ENCODE results near the gene PLEKHG5.

DNA sequence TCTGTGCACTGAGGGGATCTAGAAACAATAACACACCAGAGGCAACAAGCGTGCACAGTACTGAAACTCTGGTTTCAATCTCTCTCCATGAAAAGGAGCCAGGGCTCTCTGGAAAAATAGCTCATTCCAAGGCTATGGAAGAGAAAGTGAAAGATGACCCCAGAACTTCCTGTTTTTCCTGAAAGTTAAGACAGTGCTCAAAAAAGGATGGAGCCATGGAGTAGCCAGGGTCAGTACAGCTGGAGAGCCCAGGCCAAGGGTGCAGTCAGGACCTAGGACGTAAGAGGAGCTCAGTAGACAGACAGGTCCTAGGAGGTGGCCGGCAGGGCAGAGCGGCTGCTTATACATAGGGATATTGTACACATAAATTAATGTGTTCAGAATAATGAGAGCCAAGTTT is 43.7 kb upstream of the PLEKHG5 start:
- TF ChIP-seq, protein P1, sequence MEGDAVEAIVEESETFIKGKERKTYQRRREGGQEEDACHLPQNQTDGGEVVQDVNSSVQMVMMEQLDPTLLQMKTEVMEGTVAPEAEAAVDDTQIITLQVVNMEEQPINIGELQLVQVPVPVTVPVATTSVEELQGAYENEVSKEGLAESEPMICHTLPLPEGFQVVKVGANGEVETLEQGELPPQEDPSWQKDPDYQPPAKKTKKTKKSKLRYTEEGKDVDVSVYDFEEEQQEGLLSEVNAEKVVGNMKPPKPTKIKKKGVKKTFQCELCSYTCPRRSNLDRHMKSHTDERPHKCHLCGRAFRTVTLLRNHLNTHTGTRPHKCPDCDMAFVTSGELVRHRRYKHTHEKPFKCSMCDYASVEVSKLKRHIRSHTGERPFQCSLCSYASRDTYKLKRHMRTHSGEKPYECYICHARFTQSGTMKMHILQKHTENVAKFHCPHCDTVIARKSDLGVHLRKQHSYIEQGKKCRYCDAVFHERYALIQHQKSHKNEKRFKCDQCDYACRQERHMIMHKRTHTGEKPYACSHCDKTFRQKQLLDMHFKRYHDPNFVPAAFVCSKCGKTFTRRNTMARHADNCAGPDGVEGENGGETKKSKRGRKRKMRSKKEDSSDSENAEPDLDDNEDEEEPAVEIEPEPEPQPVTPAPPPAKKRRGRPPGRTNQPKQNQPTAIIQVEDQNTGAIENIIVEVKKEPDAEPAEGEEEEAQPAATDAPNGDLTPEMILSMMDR (IDR thresholded peaks at IDR 0.05; ENCODE audit: low read depth, low read length), result no peak
- TF ChIP-seq EZH2phosphoT487 (IDR thresholded peaks at IDR 0.05; ENCODE audit: low read depth), result no peak
